ENCODE results near the gene FRMD8.

FRMD8 gene

GRCh38 chr11:65452806-65453490 is 66.5 kb downstream of the FRMD8 start:
- DNase-seq (ENCODE audit: low read depth in 2 of 2), result peak; percentile 89 to 90

- DNase-seq (ENCODE audit: low read depth in 2 of 2), result peak in 1 of 2 experiments; percentile 36
Observed at GRCh38 chr11:65454311-65454695, 67.9 kb downstream of the FRMD8 start.

GRCh38 chr11:65454696-65455456 is 68.4 kb downstream of the FRMD8 start:
- DNase-seq (ENCODE audit: low read depth in 2 of 2), result peak; percentile 65 to 70

GRCh38 chr11:65456418-65456817 is 70.0 kb downstream of the FRMD8 start:
- no peak for DNase-seq (ENCODE audit: low read depth in 2 of 2)

GRCh38 chr11:65459552-65459951 is 73.1 kb downstream of the FRMD8 start:
- DNase-seq (ENCODE audit: low read depth in 2 of 2), result no peak
